ENCODE results near the gene TSTD1. TPM values are rescaled to one million over a fixed set of nuclear protein-coding genes. Genes with fewer than 3 reads are reported as not detected.
"Not testable (repeated sequence)": the region's sequence is repeated elsewhere in the genome, so short reads cannot be mapped to it uniquely, and the experiment has no call there.

TSTD1 gene
- total RNA-seq, 1 experiment from 2014 or later: 67.6 TPM

- no peaks in the 10 kb centered on the region for H3K9me3 Mint-ChIP-seq (ENCODE audit: low read depth, unreplicated experiment)
- CTCF ChIA-PET: interaction anchor here (1.3 kb wide), 1 partner anchor 98 kb away, joined by 4 read pairs; no protein-coding TSS in a partner anchor
- H3K4me1 Mint-ChIP-seq (ENCODE audit: low read depth, unreplicated experiment): peaks cover 41% of the 10 kb centered on the region
- TF ChIP-seq CTCF (IDR thresholded peaks at IDR 0.05; ENCODE audit: unreplicated experiment): no peak
- H3K27me3 Mint-ChIP-seq (ENCODE audit: unreplicated experiment): no peaks in the 10 kb centered on the region
- peaks cover 68% of the 10 kb centered on the region for H3K36me3 Mint-ChIP-seq (ENCODE audit: insufficient read depth, unreplicated experiment)
- BruUV-seq (replicated peaks): no TSS peak
- H3K27ac Mint-ChIP-seq (ENCODE audit: unreplicated experiment): no peak overlapping the region
- intact Hi-C loops (cut with micrococcal nuclease; ENCODE audit: unreplicated experiment): no loop called here
- H3K4me3 Mint-ChIP-seq (ENCODE audit: low read depth, unreplicated experiment): no peak overlapping the region
- no peak for DNase-seq
Observed at GRCh38 chr1:160999376-160999775, 39.4 kb downstream of the TSTD1 start.

GRCh38 chr1:160997323-160998038 is 41.3 kb downstream of the TSTD1 start:
- DNase-seq: peak; percentile 80
- Mint-ChIP-seq H3K27ac (ENCODE audit: unreplicated experiment) (peak overlapping the region; percentile 71), H3K36me3 (ENCODE audit: insufficient read depth, unreplicated experiment) (peaks cover 83% of the 10 kb centered on the region), H3K4me1 (ENCODE audit: low read depth, unreplicated experiment) (peaks cover 56% of the 10 kb centered on the region), H3K27me3 (ENCODE audit: unreplicated experiment) (no peaks in the 10 kb centered on the region), H3K4me3 (ENCODE audit: low read depth, unreplicated experiment) (peak overlapping the region; percentile 2), H3K9me3 (ENCODE audit: low read depth, unreplicated experiment) (no peaks in the 10 kb centered on the region)
- CTCF ChIA-PET: interaction anchor here (0.6 to 2.2 kb wide), 16 partner anchors 10 to 135 kb away, joined by 3 to 35 read pairs (median 5); partner anchors contain the start of genes DEDD, F11R, KLHDC9 and TSTD1
- peak; percentile 68 for TF ChIP-seq CTCF (IDR thresholded peaks at IDR 0.05; ENCODE audit: unreplicated experiment)
- no TSS peak for BruUV-seq (replicated peaks)
- intact Hi-C loops (cut with micrococcal nuclease; ENCODE audit: unreplicated experiment): no loop called here

DNA sequence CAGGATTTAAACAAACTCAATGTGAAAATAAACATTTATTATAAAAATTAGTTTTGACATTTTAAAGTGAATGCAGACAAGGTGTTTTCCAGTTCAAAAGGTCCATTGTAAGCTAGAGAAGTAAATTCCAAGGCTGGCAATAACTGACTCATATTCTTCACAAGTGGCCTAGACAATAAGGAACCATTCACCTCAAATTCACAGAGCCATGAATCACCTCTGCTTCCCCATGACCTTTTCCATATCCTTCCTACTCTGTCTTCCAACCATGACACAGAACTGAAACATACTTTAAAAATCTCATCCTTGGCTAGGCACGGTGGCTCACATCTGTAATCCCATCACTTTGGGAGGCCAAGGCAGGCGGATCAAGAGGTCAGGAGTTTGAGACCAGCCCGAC is 42.6 kb downstream of the TSTD1 start:
- Mint-ChIP-seq H3K27me3 (ENCODE audit: unreplicated experiment) (no peaks in the 10 kb centered on the region), H3K4me3 (ENCODE audit: low read depth, unreplicated experiment) (no peak overlapping the region), H3K9me3 (ENCODE audit: low read depth, unreplicated experiment) (no peaks in the 10 kb centered on the region), H3K36me3 (ENCODE audit: insufficient read depth, unreplicated experiment) (peaks cover 80% of the 10 kb centered on the region), H3K4me1 (ENCODE audit: low read depth, unreplicated experiment) (peaks cover 56% of the 10 kb centered on the region), H3K27ac (ENCODE audit: unreplicated experiment) (peak overlapping the region; percentile 82)
- no TSS peak for BruUV-seq (replicated peaks)
- no peak for DNase-seq
- CTCF ChIA-PET: interaction anchor here (1.1 to 1.6 kb wide), 3 partner anchors 17 to 25 kb away, joined by 3 to 9 read pairs (median 6); partner anchors contain the start of gene F11R
- TF ChIP-seq CTCF (IDR thresholded peaks at IDR 0.05; ENCODE audit: unreplicated experiment): no peak
- intact Hi-C loops (cut with micrococcal nuclease; ENCODE audit: unreplicated experiment): no loop called here

- no peaks in the 10 kb centered on the region for H3K27me3 Mint-ChIP-seq (ENCODE audit: unreplicated experiment)
- DNase-seq: no peak
- CTCF ChIA-PET: interaction anchor here (0.8 to 1.1 kb wide), 2 partner anchors 45 to 78 kb away, joined by 4 to 7 read pairs; partner anchors contain the start of gene TSTD1
- peak overlapping the region; percentile 45 for H3K27ac Mint-ChIP-seq (ENCODE audit: unreplicated experiment)
- no peak overlapping the region for H3K4me3 Mint-ChIP-seq (ENCODE audit: low read depth, unreplicated experiment)
- peaks cover 65% of the 10 kb centered on the region for H3K4me1 Mint-ChIP-seq (ENCODE audit: low read depth, unreplicated experiment)
- no peaks in the 10 kb centered on the region for H3K9me3 Mint-ChIP-seq (ENCODE audit: low read depth, unreplicated experiment)
- TF ChIP-seq CTCF (IDR thresholded peaks at IDR 0.05; ENCODE audit: unreplicated experiment): peak; percentile 12
- H3K36me3 Mint-ChIP-seq (ENCODE audit: insufficient read depth, unreplicated experiment): peaks cover 73% of the 10 kb centered on the region
- intact Hi-C loops (cut with micrococcal nuclease; ENCODE audit: unreplicated experiment): loop anchor here (2.0 to 5.0 kb wide), 2 partner anchors 49 to 103 kb away; no protein-coding TSS in a partner anchor
- no TSS peak for BruUV-seq (replicated peaks)
Observed at GRCh38 chr1:160993544-160994193, 45.1 kb downstream of the TSTD1 start.

GRCh38 chr1:160992036-160992435 is 46.7 kb downstream of the TSTD1 start:
- H3K36me3 Mint-ChIP-seq (ENCODE audit: insufficient read depth, unreplicated experiment): peaks cover 60% of the 10 kb centered on the region
- not testable (repeated sequence) for DNase-seq

More at GRCh38 chr1:160992036-160992435, 46.7 kb downstream of the TSTD1 start:
- not testable (repeated sequence) for H3K27ac Mint-ChIP-seq (ENCODE audit: unreplicated experiment); BruUV-seq (replicated peaks); H3K27me3 Mint-ChIP-seq (ENCODE audit: unreplicated experiment); H3K9me3 Mint-ChIP-seq (ENCODE audit: low read depth, unreplicated experiment); H3K4me3 Mint-ChIP-seq (ENCODE audit: low read depth, unreplicated experiment)
- intact Hi-C loops (cut with micrococcal nuclease; ENCODE audit: unreplicated experiment): loop anchor here (2.0 to 5.0 kb wide), 2 partner anchors 50 to 105 kb away; no protein-coding TSS in a partner anchor
- CTCF ChIA-PET: interaction anchor here (0.7 to 2.0 kb wide), 3 partner anchors 9 to 763 kb away, joined by 3 to 7 read pairs (median 5); partner anchors contain the start of gene F11R
- peaks cover 49% of the 10 kb centered on the region for H3K4me1 Mint-ChIP-seq (ENCODE audit: low read depth, unreplicated experiment)

Data from Calu3 (cell line).